ENCODE data around the gene SLC20A1. TPM values are rescaled to one million over a fixed set of nuclear protein-coding genes. Genes with fewer than 3 reads are reported as not detected.
"Not testable (repeated sequence)": the region's sequence is repeated elsewhere in the genome, so short reads cannot be mapped to it uniquely, and the experiment has no call there.

Gene SLC20A1
- total RNA-seq, 4 donors from 2014 or later, result 15.6 to 40.3 (median 23.9) TPM

- WGBS, 2 donors, result 90 to 95% methylated on average over 3 of the region's 3 CpGs
These were observed 21.0 kb downstream of the SLC20A1 start for GRCh38 chr2:112666761-112667122.

GRCh38 chr2:112667540-112667939 lies 21.8 kb downstream of the SLC20A1 start:
- H3K4me3 ChIP-seq (replicated peaks in 1 of 3); H3K36me3 ChIP-seq; intact Hi-C loops (cut with DNase I); DNase-seq; H3K9me3 ChIP-seq; H3K27ac ChIP-seq; H3K27me3 ChIP-seq; H3K4me1 ChIP-seq: not testable (repeated sequence)
- 87 to 90% methylated on average over 6 of the region's 6 CpGs for WGBS, 2 donors

More at GRCh38 chr2:112666761-112667122, 21.0 kb downstream of the SLC20A1 start:
- H3K27me3 ChIP-seq, result no peaks in the 10 kb centered on the region
- peaks cover 0 to 4% of the 10 kb centered on the region in 2 donors for H3K4me1 ChIP-seq
- DNase-seq, result no peak
- peaks cover 10% of the 10 kb centered on the region in 2 donors for H3K36me3 ChIP-seq
- TF ChIP-seq, protein P1, sequence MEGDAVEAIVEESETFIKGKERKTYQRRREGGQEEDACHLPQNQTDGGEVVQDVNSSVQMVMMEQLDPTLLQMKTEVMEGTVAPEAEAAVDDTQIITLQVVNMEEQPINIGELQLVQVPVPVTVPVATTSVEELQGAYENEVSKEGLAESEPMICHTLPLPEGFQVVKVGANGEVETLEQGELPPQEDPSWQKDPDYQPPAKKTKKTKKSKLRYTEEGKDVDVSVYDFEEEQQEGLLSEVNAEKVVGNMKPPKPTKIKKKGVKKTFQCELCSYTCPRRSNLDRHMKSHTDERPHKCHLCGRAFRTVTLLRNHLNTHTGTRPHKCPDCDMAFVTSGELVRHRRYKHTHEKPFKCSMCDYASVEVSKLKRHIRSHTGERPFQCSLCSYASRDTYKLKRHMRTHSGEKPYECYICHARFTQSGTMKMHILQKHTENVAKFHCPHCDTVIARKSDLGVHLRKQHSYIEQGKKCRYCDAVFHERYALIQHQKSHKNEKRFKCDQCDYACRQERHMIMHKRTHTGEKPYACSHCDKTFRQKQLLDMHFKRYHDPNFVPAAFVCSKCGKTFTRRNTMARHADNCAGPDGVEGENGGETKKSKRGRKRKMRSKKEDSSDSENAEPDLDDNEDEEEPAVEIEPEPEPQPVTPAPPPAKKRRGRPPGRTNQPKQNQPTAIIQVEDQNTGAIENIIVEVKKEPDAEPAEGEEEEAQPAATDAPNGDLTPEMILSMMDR (IDR thresholded peaks at IDR 0.05), result no peak
- no peak for TF ChIP-seq POLR2A (IDR thresholded peaks at IDR 0.05)
- H3K9me3 ChIP-seq, result no peaks in the 10 kb centered on the region
- H3K27ac ChIP-seq, result no peak overlapping the region
- intact Hi-C loops (cut with DNase I), result no loop called here
- H3K4me3 ChIP-seq (replicated peaks in 1 of 3), result no peak overlapping the region

DNA sequence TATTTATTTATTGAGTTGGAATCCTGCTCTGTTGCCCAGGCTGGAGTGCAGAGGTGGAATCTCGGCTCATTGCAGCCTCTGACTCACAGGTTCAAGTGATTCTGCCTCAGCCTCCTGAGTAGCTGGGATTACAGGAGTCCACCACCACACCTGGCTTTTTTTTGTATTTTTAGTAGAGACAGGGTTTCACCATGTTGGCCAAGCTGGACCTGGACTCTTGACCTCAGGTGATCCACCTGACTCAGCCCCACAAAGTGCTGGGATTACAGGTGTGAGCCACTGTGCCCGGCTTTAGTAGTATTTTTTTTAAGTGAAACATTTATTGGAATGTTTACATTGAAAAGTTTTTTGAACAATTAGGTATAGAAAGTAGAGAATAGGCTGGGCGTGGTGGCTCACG lies 23.9 kb downstream of the SLC20A1 start:
- no peak overlapping the region for H3K27ac ChIP-seq
- DNase-seq, result no peak
- TF ChIP-seq, protein P1 (IDR thresholded peaks at IDR 0.05), result no peak
- TF ChIP-seq POLR2A (IDR thresholded peaks at IDR 0.05), result no peak
- H3K4me1 ChIP-seq, result no peaks in the 10 kb centered on the region
- intact Hi-C loops (cut with DNase I), result no loop called here
- no peak overlapping the region for H3K4me3 ChIP-seq (replicated peaks in 1 of 3)
- H3K9me3 ChIP-seq, result no peaks in the 10 kb centered on the region
- H3K27me3 ChIP-seq, result no peaks in the 10 kb centered on the region
- WGBS, 2 donors, result 93 to 95% methylated on average over 4 of the region's 4 CpGs
- H3K36me3 ChIP-seq, result no peaks in the 10 kb centered on the region

DNA sequence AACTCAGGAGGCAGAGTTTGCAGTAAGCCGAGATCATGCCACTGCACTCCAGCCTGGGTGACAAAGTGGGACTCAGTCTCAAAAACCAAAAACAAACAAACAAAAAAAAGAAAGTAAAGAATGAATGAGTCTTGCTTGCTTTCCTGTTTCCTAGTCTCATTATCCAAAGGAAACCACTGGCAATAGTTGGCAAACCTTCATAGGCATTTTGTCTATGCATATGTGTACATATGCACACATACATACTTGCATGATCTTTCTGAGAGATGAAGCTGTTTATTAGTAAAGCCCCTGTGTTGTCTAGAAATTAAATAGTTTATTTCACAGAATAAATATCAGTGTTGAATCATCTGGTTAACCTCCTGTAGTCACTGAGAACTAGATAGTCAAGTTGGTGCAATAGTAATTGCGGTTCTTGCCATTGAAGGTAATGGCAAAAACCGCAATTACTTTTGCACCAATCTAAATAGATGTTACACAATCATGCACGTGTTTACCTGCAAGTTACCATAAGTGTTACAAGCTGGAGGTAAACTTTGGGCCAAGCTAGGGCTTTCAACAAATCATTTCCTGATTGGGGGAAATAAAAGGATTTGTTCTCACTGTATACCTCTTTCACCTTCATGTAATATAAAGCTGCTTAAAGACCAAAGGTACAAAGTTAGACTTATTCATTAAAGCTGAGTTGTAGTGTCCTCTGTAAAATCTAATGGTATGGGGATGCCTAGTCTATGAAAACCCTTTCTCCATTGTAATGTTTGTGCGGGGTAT lies 24.7 kb downstream of the SLC20A1 start:
- TF ChIP-seq POLR2A (IDR thresholded peaks at IDR 0.05), result no peak
- TF ChIP-seq, protein P1 (IDR thresholded peaks at IDR 0.05), result no peak
- Histone ChIP-seq H3K27me3 (no peaks in the 10 kb centered on the region), H3K9me3 (no peaks in the 10 kb centered on the region), H3K4me1 (no peaks in the 10 kb centered on the region), H3K4me3 (replicated peaks in 1 of 3) (no peak overlapping the region), H3K27ac (no peak overlapping the region), H3K36me3 (no peaks in the 10 kb centered on the region)
- WGBS, 2 donors, result 86 to 88% methylated on average over 5 of the region's 5 CpGs
- no peak for DNase-seq
- intact Hi-C loops (cut with DNase I), result no loop called here

GRCh38 chr2:112671801-112672200 lies 26.1 kb downstream of the SLC20A1 start:
- Histone ChIP-seq H3K27ac (no peak overlapping the region), H3K36me3 (no peaks in the 10 kb centered on the region), H3K4me1 (no peaks in the 10 kb centered on the region), H3K27me3 (no peaks in the 10 kb centered on the region), H3K9me3 (no peaks in the 10 kb centered on the region), H3K4me3 (replicated peaks in 1 of 3) (no peak overlapping the region)
- intact Hi-C loops (cut with DNase I), result no loop called here
- WGBS, 2 donors, result 77 to 88% methylated on average over 2 of the region's 2 CpGs
- no peak for DNase-seq
- TF ChIP-seq, protein P1 (IDR thresholded peaks at IDR 0.05), result no peak
- TF ChIP-seq POLR2A (IDR thresholded peaks at IDR 0.05), result no peak

Measured in thyroid gland (tissue), 4 donors.